H1 (cell line): ENCODE results near the gene GREB1L. TPM values are rescaled to one million over a fixed set of nuclear protein-coding genes. Genes with fewer than 3 reads are reported as not detected.
A peak's percentile ranks its signal among the peaks of the same experiment; 100 is the strongest.

Experiments used
- CTCF ChIA-PET: fragments of 300-600 bp; sonication (Branson Sonifier 250); formaldehyde crosslinking; loops from one replicate; lab custom pipeline; 2021; ENCODE audit not compliant: partially characterized antibody; lab: Charles Lee
- POLR2A ChIA-PET: fragments of 300-600 bp; sonication (Branson Sonifier 250); formaldehyde crosslinking; loops from one replicate; lab custom pipeline; 2021; ENCODE audit warnings: inconsistent platforms; ENCODE audit not compliant: partially characterized antibody; lab: Charles Lee
- DNase-seq, 2 experiments: peaks; one replicate each; pipeline versions ENCODE4 v3.0.0 to v3.0.0-alpha.2; 2010 to 2022; ENCODE audit warnings: low spot score in 2 of 2, low read depth in 1 of 2, mixed read lengths in 1 of 2
- FAIRE-seq: peaks from 2 replicates; lab custom pipeline; 2011; peaks lifted over from hg19 to GRCh38; lab: Jason Lieb, UNC
- H2AFZ ChIP-seq: 2 replicates; pipeline ENCODE4 v1.8.1; 2012; ENCODE audit warnings: low read length, inconsistent platforms
- H2AK5ac ChIP-seq: 2 replicates; pipeline ENCODE4 v1.6.1; 2013; ENCODE audit warnings: low read depth, low read length
- H2BK120ac ChIP-seq: replicated peaks from 2 replicates; pipeline ENCODE3; 2013; ENCODE audit warnings: low read depth, low read length, inconsistent platforms
- H2BK12ac ChIP-seq: 2 replicates; pipeline ENCODE4 v1.6.1; 2013; ENCODE audit warnings: low read depth, low read length
- H2BK15ac ChIP-seq: 2 replicates; pipeline ENCODE4 v1.6.1; 2013; ENCODE audit warnings: low read length
- H2BK20ac ChIP-seq: 2 replicates; pipeline ENCODE4 v1.6.1; 2013; ENCODE audit warnings: low read length
- H2BK5ac ChIP-seq: 2 replicates; pipeline ENCODE4 v1.6.1; 2013; ENCODE audit warnings: low read depth, low read length
- H3K14ac ChIP-seq: 2 replicates; pipeline ENCODE4 v1.6.1; 2013; ENCODE audit warnings: inconsistent platforms; ENCODE audit not compliant: insufficient read length
- H3K18ac ChIP-seq: 2 replicates; pipeline ENCODE4 v1.6.1; 2013; ENCODE audit warnings: low read length; ENCODE audit errors: extremely low read depth
- H3K23ac ChIP-seq: 2 replicates; pipeline ENCODE4 v1.6.1; 2013; ENCODE audit warnings: inconsistent platforms; ENCODE audit not compliant: insufficient read length
- H3K23me2 ChIP-seq: 2 replicates; pipeline ENCODE4 v1.6.1; 2013; ENCODE audit warnings: low read depth, low read length
- H3K27ac ChIP-seq: 2 replicates; pipeline ENCODE4 v1.6.1; 2011; ENCODE audit warnings: low read depth, low read length, inconsistent platforms
- H3K27me3 ChIP-seq, 4 experiments: replicated peaks in 1 of 4; 1 replicate in 1 of 4; 2 replicates in 3 of 4; pipeline versions ENCODE4 v1.6.1 to v1.8.1; 2011 to 2013; ENCODE audit warnings: low read length in 3 of 4, mild to moderate bottlenecking in 3 of 4, inconsistent platforms in 2 of 4, mixed read lengths in 2 of 4, moderate library complexity in 1 of 4; ENCODE audit not compliant: control insufficient read depth in 3 of 4, insufficient read depth in 3 of 4; ENCODE audit errors: extremely low read depth in 1 of 4
- H3K36me3 ChIP-seq, 4 experiments: 2 replicates each; pipeline versions ENCODE4 v1.6.1 to v1.8.1; 2011 to 2013; ENCODE audit warnings: mild to moderate bottlenecking in 4 of 4, low read length in 3 of 4, moderate library complexity in 2 of 4, control low read depth in 1 of 4, inconsistent platforms in 1 of 4; ENCODE audit not compliant: insufficient read depth in 4 of 4, control insufficient read depth in 2 of 4
- H3K4ac ChIP-seq: replicated peaks from 2 replicates; pipeline ENCODE3; 2013; ENCODE audit warnings: low read length, low read depth, mixed read lengths, inconsistent platforms; ENCODE audit not compliant: insufficient read length
- H3K4me1 ChIP-seq, 4 experiments: replicated peaks in 1 of 4; 1 replicate in 1 of 4; 2 replicates in 3 of 4; pipeline versions ENCODE4 v1.6.1 to v1.8.1; 2011 to 2013; ENCODE audit warnings: low read length in 3 of 4, inconsistent platforms in 2 of 4, mixed read lengths in 1 of 4; ENCODE audit not compliant: insufficient read depth in 4 of 4, control insufficient read depth in 3 of 4
- H3K4me2 ChIP-seq, 2 experiments: 2 replicates each; pipeline versions ENCODE4 v1.6.1 to v1.8.1; 2011 to 2013; ENCODE audit warnings: low read depth in 2 of 2, low read length in 2 of 2, control low read depth in 1 of 2, inconsistent platforms in 1 of 2, mild to moderate bottlenecking in 1 of 2; ENCODE audit not compliant: insufficient read depth in 1 of 2
- H3K4me3 ChIP-seq, 4 experiments: fragments of 200-600, 300-600 bp in 1 of 4; sonication (generic), shearing (Covaris generic), sonication (Bioruptor Twin) in 1 of 4; 2 replicates each; pipeline versions ENCODE4 v1.5.1 to v1.8.1; 2011 to 2016; ENCODE audit warnings: low read length in 4 of 4, low read depth in 3 of 4, control low read depth in 2 of 4, inconsistent platforms in 2 of 4, mild to moderate bottlenecking in 2 of 4, mixed read lengths in 1 of 4, moderate library complexity in 1 of 4; ENCODE audit not compliant: insufficient read depth in 2 of 4; ENCODE audit errors: extremely low read depth in 1 of 4
- H3K56ac ChIP-seq: replicated peaks from 2 replicates; pipeline ENCODE3; 2013; ENCODE audit warnings: low read depth, mild to moderate bottlenecking, mixed read lengths, low read length, inconsistent platforms; ENCODE audit not compliant: insufficient read length
- H3K79me1 ChIP-seq: 2 replicates; pipeline ENCODE4 v1.6.1; 2013; ENCODE audit warnings: low read depth, low read length, control low read depth
- H3K79me2 ChIP-seq, 2 experiments: 2 replicates each; pipeline versions ENCODE4 v1.6.1 to v1.8.1; 2012 to 2013; ENCODE audit warnings: low read length in 2 of 2, mild to moderate bottlenecking in 2 of 2, inconsistent platforms in 1 of 2; ENCODE audit not compliant: insufficient read depth in 2 of 2, control insufficient read depth in 1 of 2
- H3K9ac ChIP-seq, 4 experiments: replicated peaks in 1 of 4; 1 replicate in 1 of 4; 2 replicates in 3 of 4; pipeline versions ENCODE4 v1.6.1 to v1.8.1; 2011 to 2013; ENCODE audit warnings: low read depth in 3 of 4, low read length in 3 of 4, control low read depth in 2 of 4, mild to moderate bottlenecking in 2 of 4, moderate library complexity in 2 of 4, inconsistent platforms in 1 of 4; ENCODE audit errors: extremely low read depth in 1 of 4
- H3K9me3 ChIP-seq, 2 experiments: 2 replicates each; pipeline versions ENCODE4 v1.6.1 to v1.8.1; 2012 to 2013; ENCODE audit warnings: mild to moderate bottlenecking in 2 of 2, moderate library complexity in 2 of 2, control low read depth in 1 of 2, inconsistent platforms in 1 of 2, low read depth in 1 of 2, low read length in 1 of 2, mixed read lengths in 1 of 2; ENCODE audit not compliant: insufficient read depth in 2 of 2
- H4K20me1 ChIP-seq, 2 experiments: replicated peaks in 1 of 2; 2 replicates each; pipeline versions ENCODE3 to v1.8.1; 2011 to 2013; ENCODE audit warnings: inconsistent platforms in 2 of 2, low read length in 2 of 2, mild to moderate bottlenecking in 1 of 2; ENCODE audit not compliant: insufficient read depth in 2 of 2, control insufficient read depth in 1 of 2
- H4K5ac ChIP-seq: 2 replicates; pipeline ENCODE4 v1.6.1; 2013; ENCODE audit warnings: low read length, low read depth, mixed read lengths, inconsistent platforms; ENCODE audit not compliant: insufficient read length
- H4K8ac ChIP-seq: 2 replicates; pipeline ENCODE4 v1.8.0; 2013; ENCODE audit warnings: mild to moderate bottlenecking, moderate library complexity, low read length, inconsistent platforms; ENCODE audit not compliant: insufficient read depth; ENCODE audit errors: extremely low read depth
- H4K91ac ChIP-seq: replicated peaks from 2 replicates; pipeline ENCODE3; 2013; ENCODE audit warnings: low read length, mixed read lengths, inconsistent platforms; ENCODE audit not compliant: insufficient read length
- BACH1 ChIP-seq: IDR thresholded peaks from 2 replicates; pipeline ENCODE4 v1.6.1; 2012; ENCODE audit warnings: low read length, improper control_type of control experiment
- CBX5 ChIP-seq: fragments of 300-800, 300-1000 bp; sonication (generic); IDR thresholded peaks from 2 replicates; pipeline ENCODE4 v1.7.1; 2016; ENCODE audit warnings: antibody characterized with exemption, low read length, low read depth
- EGR1 ChIP-seq: IDR thresholded peaks from 2 replicates; pipeline ENCODE4 v1.6.1; 2011; ENCODE audit warnings: low read depth, low read length, borderline replicate concordance
- KDM4A ChIP-seq: IDR thresholded peaks from one replicate; pipeline ENCODE4 v1.7.1; 2012; ENCODE audit warnings: low read depth, mild to moderate bottlenecking, moderate library complexity, low read length, inconsistent platforms; ENCODE audit not compliant: severe bottlenecking
- POU5F1 ChIP-seq: IDR thresholded peaks from 2 replicates; pipeline ENCODE4 v1.6.1; 2011; ENCODE audit warnings: low read depth, mild to moderate bottlenecking, low read length, moderate library complexity
- RAD21 ChIP-seq, 2 experiments: IDR thresholded peaks in 1 of 2; conservative IDR thresholded peaks in 1 of 2; 2 replicates each; pipeline ENCODE4 v1.6.1; 2011; ENCODE audit warnings: low read depth in 2 of 2, low read length in 2 of 2, improper control_type of control experiment in 1 of 2, inconsistent platforms in 1 of 2, mild to moderate bottlenecking in 1 of 2, moderate library complexity in 1 of 2
- SAP30 ChIP-seq: fragments of 300-600 bp; sonication (generic); IDR thresholded peaks from 2 replicates; pipeline ENCODE4 v1.7.1; 2012; ENCODE audit warnings: low read length, moderate library complexity, mild to moderate bottlenecking, inconsistent platforms; ENCODE audit not compliant: insufficient read depth, insufficient replicate concordance
- SIN3A ChIP-seq, 2 experiments: IDR thresholded peaks in 1 of 2; conservative IDR thresholded peaks in 1 of 2; 2 replicates each; pipeline ENCODE4 v1.6.1; 2011 to 2012; ENCODE audit warnings: low read length in 2 of 2, improper control_type of control experiment in 1 of 2, low read depth in 1 of 2, mild to moderate bottlenecking in 1 of 2
- TAF7 ChIP-seq: optimal IDR thresholded peaks from 2 replicates; pipeline ENCODE3; 2011; ENCODE audit warnings: low read depth, mild to moderate bottlenecking, inconsistent platforms, low read length, moderate library complexity, borderline replicate concordance
- TBP ChIP-seq: IDR thresholded peaks from 2 replicates; pipeline ENCODE4 v1.6.1; 2011; ENCODE audit warnings: low read depth, low read length, improper control_type of control experiment
- ZNF274 ChIP-seq: IDR thresholded peaks from 2 replicates; pipeline ENCODE4 v1.7.0; 2012; ENCODE audit warnings: low read length, borderline replicate concordance; ENCODE audit errors: extremely low read depth
- WGBS, 2 experiments: shearing (Covaris generic) in 1 of 2; methylation state at CpG; one replicate each; pipeline versions ENCODE4 v1.1.6 to v1.1.7; 2013 to 2015; ENCODE audit warnings: low lambda C conversion rate in 2 of 2, mixed read lengths in 2 of 2, inconsistent platforms in 1 of 2, low coverage in 1 of 2, missing lambda C conversion rate in 1 of 2; ENCODE audit not compliant: insufficient replicate concordance in 2 of 2, insufficient coverage in 1 of 2, insufficient read length in 1 of 2; ENCODE audit errors: extremely low coverage in 1 of 2, missing lambda C conversion rate in 1 of 2; 5-methylcytosine and 5-hydroxymethylcytosine counted together
- polyA plus RNA-seq, 7 experiments: library from polyadenylated mRNA; depleted of rRNA in 3 of 7; stranded (reverse) in 5 of 7; unstranded in 2 of 7; fragments of >200 nt in 5 of 7; fragments of 200-250 nt in 2 of 7; gene quantifications; 1 replicate in 5 of 7; 2 replicates in 1 of 7; 4 replicates in 1 of 7; pipeline versions ENCODE4 v1.2.1 to v1.2.3, GENCODE V29; 2011 to 2013; ENCODE audit warnings: missing spikeins in 2 of 7, mixed read lengths in 2 of 7
- total RNA-seq: library from RNA; stranded (reverse); fragmentation: NEBNext Ultra II Directional; extraction: Animal tissue kit (Norgen Biotek cat#: 25700); gene quantifications from 2 replicates; pipeline ENCODE4 v1.2.1, GENCODE V29; 2021

Gene GREB1L
- total and polyA plus RNA-seq, 2 of the 8 experiments (the other 6 are each of a cell fraction or from before 2014, with no cell fraction given) = 0.34 to 1.6 TPM

DNA sequence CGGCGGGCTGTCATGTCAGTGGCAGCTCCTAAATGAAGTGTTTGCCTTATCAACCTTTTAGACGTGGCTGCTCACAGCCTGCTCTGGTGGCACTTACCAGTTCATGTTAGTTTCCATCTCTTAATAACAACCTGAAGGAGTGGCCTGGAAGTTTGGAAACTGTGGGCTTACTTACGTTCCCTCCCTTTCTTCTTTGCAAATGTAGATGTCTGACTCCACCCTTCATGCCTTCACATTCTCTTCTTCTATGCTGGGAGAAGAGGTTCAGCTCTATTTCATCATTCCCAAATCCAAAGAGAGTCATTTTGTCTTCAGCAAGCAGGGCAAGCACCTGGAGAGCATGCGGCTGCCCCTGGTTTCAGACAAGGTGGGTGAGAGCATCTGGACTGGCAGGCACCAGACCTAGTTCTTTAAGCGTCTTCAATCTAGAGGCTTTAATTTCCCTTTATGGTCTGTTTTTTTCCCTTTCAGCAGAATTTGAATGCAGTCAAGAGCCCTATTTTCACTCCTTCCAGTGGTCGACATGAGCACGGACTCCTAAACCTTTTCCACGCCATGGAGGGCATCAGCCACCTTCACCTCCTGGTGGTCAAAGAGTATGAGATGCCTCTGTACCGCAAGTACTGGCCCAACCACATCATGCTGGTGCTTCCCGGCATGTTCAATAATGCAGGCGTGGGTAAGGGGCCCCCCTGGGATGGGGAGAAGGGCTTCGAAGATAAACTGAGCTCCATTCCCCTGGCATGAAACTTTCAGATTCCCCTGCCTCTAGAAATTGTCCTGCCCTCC is 266.1 kb downstream of the GREB1L start:
- POLR2A ChIA-PET = interaction anchor here (0.6 to 1.3 kb wide), 4 partner anchors 8 to 108 kb away, joined by 3 read pairs; no protein-coding TSS in a partner anchor
- WGBS, 2 experiments = 87% methylated on average over 13 of the region's 13 CpGs; no CpG with 5 or more reads in 1 of the 2 experiments
- TF ChIP-seq TBP = no peak
- TF ChIP-seq KDM4A = no peak
- no peak for TF ChIP-seq ZNF274
- no peak for TF ChIP-seq TAF7
- TF ChIP-seq POU5F1 = no peak
- no peak for TF ChIP-seq CBX5
- TF ChIP-seq BACH1 = no peak
- TF ChIP-seq SAP30 = no peak
- TF ChIP-seq SIN3A (conservative IDR thresholded peaks at IDR 0.05 in 1 of 2, IDR thresholded peaks at IDR 0.05 in 1 of 2; ENCODE audit: low read depth in 1 of 2, low read length in 2 of 2) = no peak
- TF ChIP-seq RAD21 (IDR thresholded peaks at IDR 0.05 in 1 of 2, conservative IDR thresholded peaks at IDR 0.05 in 1 of 2; ENCODE audit: low read depth in 2 of 2, low read length in 2 of 2) = peak in 1 of 2 experiments; percentile 22; a peak in 2 of 4 replicates
- no peak for TF ChIP-seq EGR1

More for the DNA sequence above, 266.1 kb downstream of the GREB1L start:
- Histone ChIP-seq H3K23me2 (no peaks in the 10 kb centered on the region), H2AFZ (no peak overlapping the region), H3K79me2 (no peaks in the 10 kb centered on the region), H4K20me1 (peaks cover 0 to 2% of the 10 kb centered on the region in 2 experiments), H3K56ac (no peak overlapping the region), H3K23ac (no peak overlapping the region), H3K27ac (no peak overlapping the region), H3K27me3 (no peaks in the 10 kb centered on the region), H3K36me3 (peaks cover 0 to under 1% (median 0%) of the 10 kb centered on the region in 4 experiments; a peak in 3 of 8 replicates), H4K8ac (no peak overlapping the region), H3K4me2 (no peak overlapping the region), H4K5ac (no peak overlapping the region), H2BK12ac (no peak overlapping the region), H3K79me1 (no peaks in the 10 kb centered on the region), H3K4ac (no peak overlapping the region), H3K4me3 (no peak overlapping the region), H4K91ac (no peak overlapping the region), H2BK20ac (no peak overlapping the region), H2AK5ac (no peak overlapping the region), H2BK120ac (no peak overlapping the region), H2BK15ac (no peak overlapping the region), H3K9ac (no peak overlapping the region), H3K9me3 (no peaks in the 10 kb centered on the region; a peak in 1 of 4 replicates), H3K18ac (no peak overlapping the region), H2BK5ac (no peak overlapping the region), H3K14ac (no peak overlapping the region), H3K4me1 (peaks cover 0 to 6% (median 0%) of the 10 kb centered on the region in 4 experiments; a peak in 1 of 7 replicates)
- FAIRE-seq (no peak), DNase-seq (peak in 1 of 2 experiments; percentile 43)
- CTCF ChIA-PET = interaction anchor here (0.5 to 1.5 kb wide), 5 partner anchors 10 to 122 kb away, joined by 3 to 4 read pairs (median 3); no protein-coding TSS in a partner anchor
